Anterior cingulate cortex (tissue), 58 donors: Measurements from ENCODE around the gene LGR4.
"Not testable (repeated sequence)": the region's sequence is repeated elsewhere in the genome, so short reads cannot be mapped to it uniquely, and the experiment has no call there.

Source experiments
- DNase-seq, 58 donors: peaks; one replicate each; lab custom pipeline; 2025; lab: John Stamatoyannopoulos, UW

Gene LGR4

GRCh38 chr11:27462543-27462942 is 10.0 kb downstream of the LGR4 start:
- no peak for DNase-seq

GRCh38 chr11:27460158-27460978 is 12.2 kb downstream of the LGR4 start:
- DNase-seq, result no peak

DNA sequence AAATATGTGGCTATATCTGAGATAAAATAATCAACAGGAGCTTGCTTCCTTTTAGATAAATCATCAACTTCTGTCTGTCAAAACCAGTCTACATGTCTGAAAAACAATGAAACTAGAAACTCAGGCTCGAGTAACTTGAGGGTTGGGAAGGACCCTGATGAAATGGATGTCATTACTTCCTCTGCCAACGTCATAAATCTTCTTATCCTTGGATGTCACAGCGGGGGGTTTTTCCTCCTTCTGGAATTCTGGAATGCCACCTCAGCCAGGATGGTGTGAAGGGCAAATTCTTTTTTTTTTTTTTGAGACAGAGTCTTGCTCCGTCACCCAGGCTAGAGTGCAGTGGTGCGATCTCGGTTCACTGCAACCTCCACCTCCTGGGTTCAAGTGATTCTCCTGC is 13.4 kb downstream of the LGR4 start:
- no peak for DNase-seq

- no peak for DNase-seq
Measured at GRCh38 chr11:27458182-27458581, 14.4 kb downstream of the LGR4 start.

- no peak for DNase-seq
Measured at GRCh38 chr11:27456795-27457329, 15.7 kb downstream of the LGR4 start.

GRCh38 chr11:27456140-27456794 is 16.3 kb downstream of the LGR4 start:
- DNase-seq, result no peak

DNA sequence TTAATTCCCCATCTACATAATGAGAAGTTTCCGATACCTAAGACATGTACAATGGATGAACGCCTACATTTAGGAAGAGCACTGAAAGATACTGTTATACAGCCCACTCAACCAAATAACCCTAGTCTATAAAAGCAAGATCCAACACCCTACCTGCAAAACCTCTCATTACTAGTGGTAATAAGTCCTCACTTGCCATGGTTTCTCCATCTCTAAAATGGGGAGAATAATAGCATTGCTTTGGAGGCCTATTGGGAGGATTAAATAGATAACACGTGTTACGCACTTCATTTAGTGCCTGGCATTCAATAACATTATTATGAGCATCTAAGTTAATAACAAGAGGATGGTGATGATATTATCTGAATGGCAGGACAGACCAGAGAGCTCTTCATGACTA is 16.9 kb downstream of the LGR4 start:
- no peak for DNase-seq

- no peak for DNase-seq
Measured at GRCh38 chr11:27453701-27454100, 18.9 kb downstream of the LGR4 start.

GRCh38 chr11:27452147-27452546 is 20.4 kb downstream of the LGR4 start:
- DNase-seq, result no peak

DNA sequence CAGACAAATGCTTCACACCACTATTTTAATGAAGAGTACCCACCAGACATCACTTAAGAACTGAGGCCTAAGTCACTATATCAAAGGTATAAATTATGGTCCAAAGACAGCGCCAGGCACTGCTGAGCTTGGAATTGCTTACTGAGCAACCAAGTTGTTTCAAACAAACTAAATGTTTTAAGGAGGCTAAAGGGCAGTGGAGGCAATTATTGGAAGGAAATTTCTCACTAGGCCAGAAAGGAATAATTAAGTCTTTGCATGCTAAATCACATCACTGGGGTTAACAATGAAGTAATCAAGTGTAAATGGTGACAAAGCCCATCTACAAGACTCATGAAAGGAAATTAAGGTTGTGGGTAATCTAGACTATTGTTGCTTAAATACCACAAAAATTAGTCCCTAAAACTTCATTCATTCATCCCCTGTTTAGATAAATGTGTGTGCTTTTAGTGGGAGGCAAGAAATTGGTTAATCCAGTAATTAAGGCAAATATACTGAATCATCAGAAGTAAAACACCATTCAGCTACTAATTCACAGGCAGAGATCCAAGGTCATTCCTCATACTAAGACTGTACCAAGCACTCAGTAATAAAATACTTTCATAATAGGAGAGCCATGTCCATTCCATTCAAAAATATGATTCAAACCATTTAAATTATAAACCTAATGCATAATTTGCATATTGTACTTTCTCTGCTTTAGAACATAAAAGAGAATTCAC is 21.2 kb downstream of the LGR4 start:
- DNase-seq, result no peak

- DNase-seq, result not testable (repeated sequence)
Measured at GRCh38 chr11:27448184-27448540, 24.4 kb downstream of the LGR4 start.

DNA sequence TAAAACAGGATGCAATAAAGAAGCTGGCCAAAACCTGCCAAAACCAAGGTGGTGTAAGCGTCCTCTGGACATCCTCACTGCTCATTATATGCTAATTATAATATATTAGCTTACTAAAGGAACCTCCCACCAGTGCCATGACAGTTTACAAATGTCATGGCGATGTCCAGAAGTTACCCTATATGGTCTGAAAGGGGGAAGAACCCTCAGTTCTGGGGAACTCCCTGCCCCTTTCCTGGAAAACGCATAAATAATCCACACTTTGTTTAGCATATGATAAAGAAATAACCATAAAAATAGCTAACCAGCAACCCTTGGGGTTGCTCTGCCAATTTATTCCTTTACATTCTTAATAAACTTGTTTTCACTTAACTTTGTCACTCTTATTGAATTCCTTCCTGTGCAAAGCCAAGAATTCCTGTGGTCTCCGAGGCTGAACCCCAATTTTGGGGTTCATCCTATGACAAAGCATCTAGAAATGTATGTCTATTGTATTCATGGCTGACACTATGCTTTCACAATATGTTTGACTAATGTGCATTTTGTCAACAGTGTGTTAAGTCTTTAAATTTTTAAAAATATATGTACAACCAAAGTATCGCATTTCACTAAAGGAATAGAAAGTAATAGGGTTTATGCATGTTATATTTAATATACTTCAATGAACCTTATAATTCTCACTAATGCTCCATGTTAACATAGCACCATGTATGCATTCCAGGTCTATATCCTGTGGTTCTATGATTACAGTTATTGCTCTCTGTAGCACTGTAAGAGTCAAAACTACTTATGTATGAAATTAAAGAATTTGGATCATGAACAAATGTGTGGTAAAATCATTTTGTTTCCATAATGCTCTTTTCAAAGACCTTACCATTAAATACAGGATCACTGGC is 25.1 kb downstream of the LGR4 start:
- DNase-seq, result no peak

DNA sequence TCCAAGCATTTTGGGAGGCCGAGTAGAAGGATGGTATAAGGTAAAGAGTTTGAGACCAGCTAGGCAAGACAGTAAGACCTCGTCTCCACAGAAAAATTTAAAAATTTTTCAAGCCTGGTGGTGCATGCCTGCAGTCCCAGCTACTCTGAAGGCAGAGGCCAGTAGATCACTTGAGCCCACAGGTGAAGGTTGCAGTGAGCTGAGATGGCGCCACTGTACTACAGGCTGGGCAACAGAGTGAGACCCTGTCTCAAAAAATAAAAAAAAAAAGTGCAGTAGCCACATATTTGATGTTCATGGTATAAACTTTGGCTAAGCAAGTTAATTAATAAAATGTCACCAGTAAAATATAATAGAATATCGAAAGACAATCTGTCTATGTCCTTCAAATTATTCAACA is 27.0 kb downstream of the LGR4 start:
- DNase-seq, result no peak

DNA sequence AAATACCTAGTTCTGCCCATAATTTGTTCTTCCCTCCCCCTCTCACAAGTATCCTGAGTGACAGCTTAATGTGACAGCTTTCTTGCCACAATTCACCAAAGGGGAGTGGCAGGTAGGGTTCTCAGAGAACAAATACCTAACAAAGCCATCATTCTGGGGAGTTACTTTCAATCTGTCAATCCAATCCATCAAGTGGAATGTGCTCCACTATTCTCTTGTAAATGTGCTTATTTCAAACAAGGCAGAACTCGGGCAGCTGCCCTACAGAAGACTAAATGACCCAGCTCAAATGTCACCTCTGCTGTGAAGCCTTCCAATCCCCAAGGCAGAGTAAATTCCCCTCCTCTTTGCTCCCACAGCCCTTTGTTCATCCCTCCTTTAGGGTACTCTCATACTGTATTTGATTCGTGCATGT is 27.8 kb downstream of the LGR4 start:
- DNase-seq, result no peak

- DNase-seq, result peak in 25 of 58 donors; percentile 2 to 87 (median 21)
Measured at GRCh38 chr11:27443746-27444507, 28.7 kb downstream of the LGR4 start.

DNA sequence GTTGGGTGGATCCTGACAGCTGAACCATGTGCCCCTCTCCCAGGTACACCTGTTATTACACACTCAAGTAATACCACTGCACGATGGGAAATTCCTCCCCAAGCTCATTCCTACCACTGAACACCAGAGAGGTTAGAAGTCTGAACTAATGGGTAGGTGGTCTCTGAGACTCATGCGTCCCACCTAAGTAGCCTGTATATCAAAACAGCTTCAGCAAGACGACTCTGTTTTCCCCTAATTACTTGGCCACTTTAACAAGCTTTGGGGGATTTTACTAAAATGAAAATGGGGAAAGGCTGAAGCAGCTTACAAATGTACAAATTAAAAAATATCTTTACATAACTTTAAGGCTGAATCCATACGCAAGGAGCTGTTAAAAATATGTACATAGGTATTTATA is 29.4 kb downstream of the LGR4 start:
- DNase-seq, result no peak

DNA sequence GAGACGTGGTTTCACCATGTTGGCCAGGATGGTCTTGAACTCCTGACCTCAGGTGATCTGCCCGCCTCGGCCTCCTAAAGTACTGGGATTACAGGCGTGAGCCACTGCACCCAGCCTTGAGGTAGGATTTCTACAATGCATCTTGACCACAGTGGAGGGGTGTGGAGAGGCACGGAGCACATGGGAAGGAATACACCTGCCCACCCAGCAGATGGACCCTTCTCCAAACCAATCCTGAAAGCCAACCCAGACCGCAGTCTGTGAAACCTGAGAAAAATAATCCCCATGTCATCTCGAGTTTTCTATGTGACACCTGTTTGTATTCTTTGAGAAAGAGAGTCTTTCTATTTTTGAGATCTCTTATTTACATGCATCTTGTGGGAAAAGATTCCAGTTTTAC is 32.5 kb downstream of the LGR4 start:
- DNase-seq, result no peak

DNA sequence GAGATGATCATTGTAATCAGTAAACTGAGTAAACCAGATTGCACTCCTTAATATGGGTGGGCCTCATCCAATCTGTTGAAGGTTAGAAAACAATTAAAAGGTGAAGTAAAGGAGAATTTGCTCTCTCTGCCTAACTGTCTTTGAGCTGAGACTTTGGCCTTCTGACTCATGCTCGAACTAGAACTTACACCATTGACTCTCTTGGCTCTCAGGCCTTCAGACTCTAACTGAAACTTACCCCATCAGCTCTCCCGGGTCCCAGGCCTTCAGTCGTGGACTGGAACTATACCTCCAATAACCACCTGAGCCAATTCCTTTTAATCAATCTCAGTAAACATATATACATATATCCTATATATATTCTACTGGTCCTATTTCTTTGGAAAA is 34.0 kb downstream of the LGR4 start:
- no peak for DNase-seq

DNA sequence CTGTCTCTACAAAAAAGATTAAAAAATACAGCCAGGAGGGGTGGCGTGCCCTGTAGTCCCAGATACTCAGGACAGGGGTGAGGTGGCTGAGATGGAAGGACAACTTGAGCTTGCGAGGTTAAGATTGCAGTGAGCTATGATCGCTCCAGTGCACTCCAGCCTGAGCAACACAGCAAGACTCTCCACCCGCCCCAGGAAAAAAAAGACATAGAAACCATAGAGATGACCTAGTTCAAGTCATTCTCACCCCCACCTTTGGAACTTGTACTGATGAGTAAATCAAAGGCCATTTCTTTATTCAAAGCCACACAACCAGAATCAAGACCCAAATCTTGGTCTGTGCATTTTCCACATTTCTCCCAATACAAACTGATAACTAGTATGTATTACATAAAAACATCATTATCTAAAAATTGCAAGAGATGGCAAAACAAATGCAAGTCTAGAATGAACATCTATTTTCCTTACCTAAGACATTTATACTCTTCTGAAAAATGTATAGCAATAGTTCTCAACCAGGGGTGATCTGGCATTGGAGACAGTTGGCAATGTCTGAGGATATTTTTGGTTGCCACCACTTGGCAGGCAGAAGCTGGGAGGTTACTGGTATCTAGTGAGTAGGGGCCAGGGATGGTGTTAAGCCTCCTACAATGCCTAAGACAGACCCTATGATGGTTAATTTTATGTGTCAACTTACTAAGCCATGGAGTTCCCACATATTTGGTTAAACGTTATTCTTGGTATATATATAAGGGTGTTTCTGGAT is 34.6 kb downstream of the LGR4 start:
- DNase-seq, result peak in 1 of 58 donors; percentile 12
